GM19099 (cell line): Measurements from ENCODE around the gene S100A16.

Experiments
- POLR2A ChIP-seq: IDR thresholded peaks from 3 replicates; pipeline ENCODE4 v1.6.1; 2011; ENCODE audit warnings: low read depth; ENCODE audit not compliant: insufficient read length; ENCODE audit errors: extremely low read depth

Gene S100A16

DNA sequence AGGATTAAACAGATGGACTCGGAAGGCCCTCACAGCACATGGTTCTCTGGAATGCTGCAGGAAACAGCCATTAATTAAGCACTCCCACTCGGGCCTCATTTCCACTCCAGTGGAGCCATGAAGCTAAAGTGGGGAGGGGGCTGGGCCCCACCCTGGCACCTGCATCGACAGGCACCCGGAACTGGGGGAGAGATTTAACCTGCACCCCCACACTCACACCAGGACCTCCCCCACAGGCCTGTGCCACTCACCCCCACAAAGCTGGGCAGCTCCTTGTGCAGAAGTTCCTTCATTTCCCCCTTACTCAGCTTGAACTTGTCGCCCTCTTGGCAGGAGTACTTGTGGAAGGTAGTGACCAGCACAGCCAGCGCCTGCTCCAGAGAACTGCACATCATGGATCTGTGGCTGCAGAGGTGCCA lies 49.4 kb downstream of the S100A16 start:
- TF ChIP-seq POLR2A: no peak

DNA sequence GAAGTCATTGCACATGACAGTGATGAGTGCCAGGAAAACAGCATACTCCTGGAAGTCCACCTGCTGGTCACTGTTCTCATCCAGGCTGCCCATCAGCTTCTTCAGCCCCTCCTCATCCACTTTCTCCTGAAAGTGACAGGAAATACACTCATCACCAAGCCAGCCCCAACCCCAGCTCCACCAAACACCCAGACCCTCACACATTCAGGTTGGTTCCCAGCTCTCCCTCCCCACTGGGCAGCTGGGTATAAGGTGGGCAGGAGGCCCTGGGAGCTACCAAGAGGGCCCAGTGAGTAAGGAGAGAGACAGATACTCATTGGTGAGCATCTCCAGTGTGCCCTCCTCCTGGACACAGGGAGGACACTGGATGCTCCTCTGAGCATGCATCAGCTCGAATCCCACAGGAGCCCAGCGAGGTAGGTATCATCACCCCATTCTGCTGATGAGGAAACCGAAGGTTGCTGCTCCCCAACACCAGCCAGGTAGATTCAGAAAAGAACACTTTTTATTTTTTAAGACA lies 51.4 kb downstream of the S100A16 start:
- no peak for TF ChIP-seq POLR2A

DNA sequence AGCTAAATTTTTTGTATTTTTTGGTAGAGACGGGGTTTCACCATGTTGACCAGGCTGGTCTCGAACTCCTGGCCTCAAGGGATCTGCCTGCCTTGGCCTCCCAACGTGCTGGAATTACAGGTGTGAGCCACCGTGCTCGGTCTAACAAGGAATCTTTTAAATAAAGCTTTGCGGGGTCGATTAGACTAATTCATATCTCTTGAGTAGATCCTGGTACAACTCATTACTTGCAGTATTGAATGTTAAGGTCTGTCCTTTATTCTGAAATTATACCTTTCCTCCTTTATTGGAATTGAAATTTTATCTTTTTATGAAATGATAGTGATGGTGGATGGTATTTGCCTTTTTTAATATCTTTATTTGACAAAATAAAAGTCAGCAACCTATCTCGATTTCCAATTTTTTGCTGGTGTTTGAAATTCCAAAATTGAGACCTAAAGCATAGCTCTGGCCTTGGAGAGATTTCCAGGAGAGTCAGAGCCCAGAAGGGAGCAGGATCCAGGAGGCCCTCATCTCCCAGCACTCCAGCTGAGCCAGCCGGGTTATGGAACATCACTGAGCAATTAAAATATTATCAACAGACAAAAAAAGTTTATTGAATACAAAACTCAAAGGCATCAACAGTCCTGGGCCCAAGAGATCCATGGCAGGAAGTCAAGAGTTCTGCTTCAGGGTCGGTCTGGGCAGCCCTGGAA lies 52.0 kb downstream of the S100A16 start:
- no peak for TF ChIP-seq POLR2A

DNA sequence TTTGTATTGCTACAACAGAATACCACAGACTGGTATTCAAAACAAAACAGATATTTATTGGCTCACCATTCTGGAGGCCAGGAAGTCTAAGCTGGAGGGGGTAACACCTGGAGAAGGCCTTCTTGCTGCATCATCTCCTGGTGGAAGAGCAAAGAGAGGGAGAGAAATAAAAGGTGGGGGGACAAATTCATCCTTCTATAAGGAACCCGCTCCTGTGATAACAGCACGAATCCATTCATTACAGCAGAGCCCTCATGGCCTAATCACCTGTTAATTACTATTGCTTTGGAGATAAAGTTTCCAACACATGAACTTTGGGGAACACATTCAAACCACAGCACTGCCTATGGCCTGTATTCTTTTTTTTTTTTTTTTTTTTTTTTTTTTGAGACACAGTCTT lies 52.7 kb downstream of the S100A16 start:
- no peak for TF ChIP-seq POLR2A

DNA sequence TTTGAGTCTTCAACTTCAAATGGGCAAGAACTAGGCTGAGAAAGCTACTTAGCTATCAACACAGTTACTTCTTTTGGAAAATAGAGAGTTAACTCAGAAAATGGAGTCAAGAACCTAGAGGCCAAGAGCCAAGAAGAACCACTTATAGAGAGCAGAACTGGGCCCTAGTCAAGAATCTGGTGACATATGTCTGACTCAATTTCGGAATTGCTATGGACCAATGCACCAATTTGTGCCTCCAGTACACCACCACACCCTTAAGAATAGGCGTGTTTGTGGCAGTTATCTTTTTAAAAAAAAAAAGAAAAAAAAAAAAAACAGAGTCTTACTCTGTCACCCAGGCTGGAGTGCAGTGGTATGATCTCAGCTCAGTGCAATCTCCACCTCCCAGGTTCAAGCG lies 55.1 kb downstream of the S100A16 start:
- TF ChIP-seq POLR2A: no peak
